Activated CD4-positive, alpha-beta T cell treated with anti-CD3 and anti-CD28 coated beads, Interleukin-2, amount 50 U/mL, for 24 hours (primary cell): ENCODE measurements around the gene SWT1.
A peak's percentile ranks its signal among the peaks of the same experiment; 100 is the strongest.
"Not testable (repeated sequence)": the region's sequence is repeated elsewhere in the genome, so short reads cannot be mapped to it uniquely, and the experiment has no call there.

Experiments
- DNase-seq, 2 donors: peaks; one replicate each; pipeline ENCODE4 v3.0.0-alpha.2; 2020; ENCODE audit warnings: low read depth in 1 of 2, low spot score in 1 of 2

Gene SWT1

GRCh38 chr1:185317886-185318310, 160.9 kb downstream of the SWT1 start:
- peak; percentile 26 to 71 for DNase-seq

GRCh38 chr1:185318431-185319138, 161.6 kb downstream of the SWT1 start:
- no peak for DNase-seq

- no peak for DNase-seq
Measured at GRCh38 chr1:185319139-185319475, 162.1 kb downstream of the SWT1 start.

GRCh38 chr1:185321104-185321503, 164.1 kb downstream of the SWT1 start:
- not testable (repeated sequence) for DNase-seq

- not testable (repeated sequence) for DNase-seq
Measured at GRCh38 chr1:185321653-185322221, 164.8 kb downstream of the SWT1 start.

GRCh38 chr1:185322636-185323035, 165.7 kb downstream of the SWT1 start:
- DNase-seq = no peak

- no peak for DNase-seq
Measured at GRCh38 chr1:185324118-185324517, 167.2 kb downstream of the SWT1 start.

GRCh38 chr1:185325413-185325812, 168.4 kb downstream of the SWT1 start:
- no peak for DNase-seq

- DNase-seq = no peak
Measured at GRCh38 chr1:185328255-185328654, 171.3 kb downstream of the SWT1 start.

GRCh38 chr1:185334182-185334581, 177.2 kb downstream of the SWT1 start:
- no peak for DNase-seq

GRCh38 chr1:185337246-185337645, 180.3 kb downstream of the SWT1 start:
- DNase-seq = no peak

GRCh38 chr1:185338719-185339622, 182.0 kb downstream of the SWT1 start:
- no peak for DNase-seq

- DNase-seq = no peak
Measured at GRCh38 chr1:185341196-185341781, 184.3 kb downstream of the SWT1 start.
